Measurements from ENCODE around the gene GRK5.

DNA sequence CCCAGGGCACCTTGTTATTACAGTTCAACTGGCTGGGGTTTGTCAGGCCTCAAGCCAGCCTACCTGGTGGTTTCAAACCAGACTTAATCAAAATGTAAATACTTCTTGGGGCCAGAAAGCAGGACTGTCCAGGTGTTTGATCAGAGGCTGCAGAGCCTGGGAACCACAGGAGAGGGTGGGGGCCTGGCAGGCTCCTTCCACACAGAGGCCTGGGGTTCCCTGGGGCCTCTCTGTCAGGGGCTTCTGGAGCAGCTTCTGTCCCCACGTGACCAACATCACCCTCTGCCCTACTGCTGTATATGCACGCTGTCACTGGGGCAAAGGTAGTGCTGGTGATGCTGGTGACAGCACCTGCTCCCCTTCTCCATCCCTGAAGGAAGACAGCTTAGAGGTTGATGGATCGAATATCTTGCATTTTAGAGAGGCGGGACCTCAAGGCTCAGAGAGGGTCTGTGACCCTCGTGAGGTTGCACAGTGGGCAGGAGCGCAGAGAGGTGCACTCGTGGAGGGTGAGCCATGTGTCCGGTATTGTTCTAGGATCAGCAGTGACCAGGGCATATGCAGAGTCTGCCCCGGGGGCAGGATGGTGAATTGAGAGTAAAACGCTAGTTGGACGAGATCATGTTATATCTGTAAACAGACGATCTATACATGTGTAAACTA, 95.4 kb downstream of the GRK5 start:
- no peak for TF ChIP-seq CTCF (IDR thresholded peaks at IDR 0.05)
- no peak for TF ChIP-seq POLR2A (IDR thresholded peaks at IDR 0.05)
